ENCODE measurements around the gene LEMD1.
"Not testable (repeated sequence)": the region's sequence is repeated elsewhere in the genome, so short reads cannot be mapped to it uniquely, and the experiment has no call there.

The LEMD1 gene

DNA sequence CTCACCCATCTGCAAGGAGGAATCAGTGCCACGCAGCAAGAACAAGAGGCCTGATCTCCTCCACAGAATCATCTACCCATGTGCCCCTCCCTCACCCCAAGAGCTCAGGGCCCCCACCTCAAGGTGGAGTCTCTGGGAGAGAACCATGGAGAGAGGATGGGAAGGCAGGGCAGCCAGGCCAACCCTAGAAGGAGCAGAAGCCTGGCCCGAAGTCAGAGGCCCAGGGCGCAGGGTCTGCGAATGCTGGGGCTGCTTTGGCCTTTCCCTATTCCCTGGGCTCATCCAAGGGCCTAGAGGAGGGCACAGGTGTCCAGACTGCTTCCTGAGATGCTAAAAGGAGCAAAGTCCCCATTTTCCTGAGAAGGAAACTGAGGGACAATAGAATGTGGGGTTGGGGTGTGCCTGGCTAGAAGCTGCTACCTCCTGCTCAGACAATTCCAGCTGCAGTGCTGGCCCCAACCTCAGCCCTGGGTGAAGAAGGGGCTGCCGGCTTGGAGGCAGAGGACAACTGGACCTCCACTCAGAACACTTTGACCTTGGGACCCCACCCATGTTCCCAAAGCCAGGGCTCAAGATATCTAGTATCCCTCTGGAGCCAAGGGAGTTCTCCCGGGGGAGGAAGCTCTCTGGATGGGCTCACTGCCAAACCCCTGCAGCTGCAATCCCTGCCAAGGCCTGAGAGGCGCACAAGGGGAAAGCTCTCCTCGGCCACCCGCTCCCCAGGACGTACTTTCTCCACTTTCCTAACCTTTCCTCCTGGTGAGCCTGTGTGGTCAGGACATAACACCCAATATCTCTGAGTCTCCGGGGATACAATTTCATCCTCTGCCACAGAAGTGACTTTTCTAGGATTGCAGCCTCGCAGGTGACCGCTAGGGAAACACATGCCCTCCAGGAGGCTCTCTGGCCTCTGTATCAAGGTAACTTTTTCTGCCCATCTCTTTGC, 16.6 kb upstream of the LEMD1 start:
- H3K4me1 ChIP-seq (ENCODE audit: control insufficient read depth, insufficient read depth, low read length, unreplicated experiment): peaks cover 3% of the 10 kb centered on the region

DNA sequence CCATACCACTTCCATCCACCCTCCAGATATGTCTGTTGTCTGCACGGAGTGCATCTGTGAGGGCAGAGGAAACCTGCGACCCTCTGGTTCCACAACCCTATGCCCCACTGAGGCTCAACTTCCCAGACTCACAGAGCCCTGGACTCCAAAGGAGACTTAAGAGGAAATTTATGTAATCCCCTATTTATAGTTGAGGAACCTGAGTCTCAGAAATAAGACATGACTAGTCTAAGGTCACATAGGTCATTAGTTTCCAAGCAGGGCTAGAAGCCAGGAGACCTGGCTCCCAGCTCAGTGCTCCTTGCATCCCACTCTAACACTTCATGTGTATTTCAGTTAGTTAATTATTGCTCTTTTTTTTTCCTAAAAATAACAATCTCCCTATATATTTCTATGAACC, 15.7 kb upstream of the LEMD1 start:
- H3K4me1 ChIP-seq (ENCODE audit: control insufficient read depth, insufficient read depth, low read length, unreplicated experiment): peaks cover 3% of the 10 kb centered on the region

More for the DNA sequence above, 16.6 kb upstream of the LEMD1 start:
- H3K36me3 ChIP-seq (ENCODE audit: insufficient read depth, low read length): no peaks in the 10 kb centered on the region
- H3K27ac ChIP-seq (ENCODE audit: low read depth, low read length): no peak overlapping the region
- H3K4me3 ChIP-seq (ENCODE audit: low read depth, low read length): no peak overlapping the region
- H3K27me3 ChIP-seq (ENCODE audit: insufficient read depth, low read length): peaks cover 55% of the 10 kb centered on the region
- no peak overlapping the region for H2AFZ ChIP-seq (ENCODE audit: low read length, unreplicated experiment)
- no peaks in the 10 kb centered on the region for H3K79me2 ChIP-seq (ENCODE audit: control insufficient read depth, insufficient read depth, low read length, unreplicated experiment)

DNA sequence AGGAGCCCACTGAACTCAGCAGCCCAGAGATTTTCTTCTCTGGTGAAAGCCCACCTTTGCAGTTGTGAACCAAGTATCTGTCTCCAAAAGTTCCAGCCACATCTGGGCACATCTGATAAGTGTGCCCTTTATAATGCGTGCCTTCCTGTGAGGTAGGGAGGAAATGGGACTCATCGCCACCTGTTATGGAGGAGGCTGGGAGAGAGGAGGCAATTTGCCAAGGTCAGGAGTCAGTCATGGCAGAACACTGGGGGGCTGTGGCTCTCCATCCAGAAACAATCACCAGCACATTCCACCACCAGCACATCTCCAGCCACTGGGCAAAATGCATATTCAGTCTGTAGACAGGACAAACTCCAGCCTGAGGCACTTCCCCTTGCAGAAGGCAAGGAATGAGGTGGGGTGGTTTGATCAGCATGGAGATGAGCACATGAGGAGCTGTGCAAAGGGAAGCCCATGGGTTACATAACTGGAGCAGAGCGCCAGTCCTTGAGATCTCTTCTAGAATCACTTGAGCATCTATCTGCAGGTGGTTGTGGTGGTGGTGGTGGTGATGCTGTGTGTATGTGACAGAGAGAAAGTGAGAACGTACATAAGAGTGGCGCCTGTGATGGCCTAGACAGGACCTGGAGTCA, 15.0 kb upstream of the LEMD1 start:
- no peak overlapping the region for H2AFZ ChIP-seq (ENCODE audit: low read length, unreplicated experiment)
- H3K27ac ChIP-seq (ENCODE audit: low read depth, low read length): no peak overlapping the region
- no peaks in the 10 kb centered on the region for H3K79me2 ChIP-seq (ENCODE audit: control insufficient read depth, insufficient read depth, low read length, unreplicated experiment)
- H3K4me1 ChIP-seq (ENCODE audit: control insufficient read depth, insufficient read depth, low read length, unreplicated experiment): peaks cover 3% of the 10 kb centered on the region
- no peaks in the 10 kb centered on the region for H3K36me3 ChIP-seq (ENCODE audit: insufficient read depth, low read length)
- no peak overlapping the region for H3K4me3 ChIP-seq (ENCODE audit: low read depth, low read length)
- H3K27me3 ChIP-seq (ENCODE audit: insufficient read depth, low read length): peaks cover 62% of the 10 kb centered on the region

More for the DNA sequence above, 15.7 kb upstream of the LEMD1 start:
- Histone ChIP-seq H3K36me3 (ENCODE audit: insufficient read depth, low read length) (no peaks in the 10 kb centered on the region), H3K27me3 (ENCODE audit: insufficient read depth, low read length) (peaks cover 55% of the 10 kb centered on the region), H3K79me2 (ENCODE audit: control insufficient read depth, insufficient read depth, low read length, unreplicated experiment) (no peaks in the 10 kb centered on the region), H3K27ac (ENCODE audit: low read depth, low read length) (no peak overlapping the region), H3K4me3 (ENCODE audit: low read depth, low read length) (no peak overlapping the region), H2AFZ (ENCODE audit: low read length, unreplicated experiment) (no peak overlapping the region)

DNA sequence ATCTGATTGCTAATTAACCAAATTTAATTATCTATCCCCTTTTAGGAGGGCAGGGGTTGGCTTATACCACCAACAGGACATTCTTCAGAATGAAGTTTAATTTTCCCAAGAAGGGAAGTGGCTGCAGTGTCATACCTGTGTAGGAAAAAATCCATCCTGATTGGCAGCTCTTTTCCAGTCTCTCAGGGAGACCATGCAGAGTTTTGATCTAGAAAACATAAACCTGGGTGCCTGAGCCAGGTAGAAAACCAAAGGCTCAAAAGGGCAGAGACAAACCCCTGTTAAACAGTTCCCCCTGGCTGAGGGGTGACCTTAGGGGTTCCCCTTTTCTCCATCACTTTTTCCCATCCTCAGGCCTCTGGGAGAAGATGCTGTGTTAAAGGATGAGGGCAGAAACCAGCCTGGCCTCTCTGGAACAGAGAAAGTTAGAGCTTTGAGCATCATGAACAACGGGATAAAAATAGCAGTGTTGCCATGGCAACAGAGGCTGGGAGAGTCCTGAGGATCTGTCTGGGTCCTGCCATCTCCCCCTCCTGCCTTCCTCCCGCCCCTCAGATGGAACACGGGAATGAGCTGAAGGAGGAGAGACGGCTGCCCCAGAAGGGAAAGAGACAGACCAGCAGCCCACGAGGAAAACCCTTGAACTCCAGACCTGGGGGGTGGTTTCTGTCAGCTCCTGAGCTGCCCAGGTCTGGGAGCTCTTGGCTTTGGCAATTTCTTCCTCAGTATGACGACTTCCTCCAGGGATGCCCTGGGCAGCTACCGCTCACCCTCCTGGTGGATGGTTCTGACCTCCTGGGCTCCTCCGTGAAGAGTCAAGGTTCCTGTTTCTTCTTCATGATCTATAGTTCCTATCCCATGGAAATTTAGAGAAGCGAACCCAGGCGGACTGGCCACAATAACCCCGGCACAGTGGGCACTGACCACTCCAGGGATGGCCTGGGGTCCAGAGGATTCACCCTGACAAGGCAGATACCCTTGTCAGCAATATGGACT, 14.0 kb upstream of the LEMD1 start:
- H3K27me3 ChIP-seq (ENCODE audit: insufficient read depth, low read length): peaks cover 64% of the 10 kb centered on the region

DNA sequence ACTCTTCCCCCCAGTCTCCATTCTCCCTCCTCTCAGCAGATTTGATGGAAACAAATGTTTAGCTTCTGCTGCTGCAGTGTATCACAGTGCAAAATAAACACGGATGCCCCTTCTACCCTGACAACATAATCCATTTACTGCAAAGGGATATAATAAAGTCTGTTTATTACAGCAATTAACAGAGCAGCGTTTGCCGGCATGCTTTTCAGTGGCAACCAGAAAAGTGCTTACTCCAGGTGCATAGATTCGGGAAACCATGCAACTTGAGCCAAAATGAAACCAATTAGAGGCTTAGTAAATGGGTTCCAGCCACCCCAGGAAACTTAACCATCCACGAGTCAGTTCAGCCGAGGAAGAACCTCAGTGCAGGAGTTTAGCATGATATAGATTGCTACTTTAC, 12.9 kb upstream of the LEMD1 start:
- Histone ChIP-seq H3K36me3 (ENCODE audit: insufficient read depth, low read length) (no peaks in the 10 kb centered on the region), H3K27me3 (ENCODE audit: insufficient read depth, low read length) (peaks cover 61% of the 10 kb centered on the region), H3K27ac (ENCODE audit: low read depth, low read length) (no peak overlapping the region), H2AFZ (ENCODE audit: low read length, unreplicated experiment) (no peak overlapping the region), H3K4me1 (ENCODE audit: control insufficient read depth, insufficient read depth, low read length, unreplicated experiment) (peaks cover 3% of the 10 kb centered on the region), H3K4me3 (ENCODE audit: low read depth, low read length) (no peak overlapping the region), H3K79me2 (ENCODE audit: control insufficient read depth, insufficient read depth, low read length, unreplicated experiment) (no peaks in the 10 kb centered on the region)

More for the DNA sequence above, 14.0 kb upstream of the LEMD1 start:
- Histone ChIP-seq H3K4me1 (ENCODE audit: control insufficient read depth, insufficient read depth, low read length, unreplicated experiment) (peaks cover 3% of the 10 kb centered on the region), H3K4me3 (ENCODE audit: low read depth, low read length) (no peak overlapping the region), H3K36me3 (ENCODE audit: insufficient read depth, low read length) (no peaks in the 10 kb centered on the region), H3K27ac (ENCODE audit: low read depth, low read length) (no peak overlapping the region), H3K79me2 (ENCODE audit: control insufficient read depth, insufficient read depth, low read length, unreplicated experiment) (no peaks in the 10 kb centered on the region), H2AFZ (ENCODE audit: low read length, unreplicated experiment) (no peak overlapping the region)

DNA sequence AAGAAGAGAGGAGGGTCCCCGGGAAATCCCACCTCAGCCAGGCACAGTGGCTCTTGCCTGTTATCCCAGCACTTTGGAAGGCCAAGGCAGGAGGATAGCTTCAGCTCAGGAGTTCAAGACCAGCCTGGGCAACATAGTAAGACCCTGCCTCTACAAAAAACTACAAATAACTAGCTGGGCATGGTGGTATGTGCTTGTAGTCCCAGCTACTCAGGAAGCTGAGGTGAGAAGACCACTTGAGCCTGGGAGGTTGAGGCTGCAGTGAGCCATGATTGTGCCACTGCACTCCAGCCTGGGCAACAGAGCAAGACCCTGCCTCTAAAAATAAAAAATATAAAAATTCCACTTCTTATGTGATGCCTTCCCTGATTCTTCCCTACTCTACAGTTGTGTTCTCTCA, 10.8 kb upstream of the LEMD1 start:
- H2AFZ ChIP-seq (ENCODE audit: low read length, unreplicated experiment); H3K4me3 ChIP-seq (ENCODE audit: low read depth, low read length); H3K4me1 ChIP-seq (ENCODE audit: control insufficient read depth, insufficient read depth, low read length, unreplicated experiment); H3K79me2 ChIP-seq (ENCODE audit: control insufficient read depth, insufficient read depth, low read length, unreplicated experiment); H3K36me3 ChIP-seq (ENCODE audit: insufficient read depth, low read length); H3K27ac ChIP-seq (ENCODE audit: low read depth, low read length): not testable (repeated sequence)
- peaks cover 64% of the 10 kb centered on the region for H3K27me3 ChIP-seq (ENCODE audit: insufficient read depth, low read length)

DNA sequence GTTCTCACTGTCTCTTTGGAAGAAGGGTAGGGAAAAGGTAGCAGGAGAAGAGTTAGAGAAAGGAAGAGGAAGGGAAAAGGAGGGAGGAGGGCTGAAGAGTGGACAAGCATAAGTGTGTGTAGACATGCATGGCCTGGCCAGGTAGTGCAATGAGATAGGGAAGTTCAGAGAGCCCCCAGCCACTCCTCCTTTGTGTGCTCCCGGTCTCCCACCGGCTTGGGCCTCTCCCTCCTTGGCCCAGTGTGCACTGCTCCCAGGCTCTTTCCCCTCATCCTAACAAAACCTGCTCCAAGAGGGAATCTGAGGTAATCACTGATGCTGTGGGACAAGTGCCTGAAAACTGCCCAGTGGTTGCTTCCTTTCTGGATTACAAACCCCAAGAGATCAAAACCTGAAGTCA, 10.3 kb upstream of the LEMD1 start:
- no peaks in the 10 kb centered on the region for H3K36me3 ChIP-seq (ENCODE audit: insufficient read depth, low read length)
- no peak overlapping the region for H3K4me3 ChIP-seq (ENCODE audit: low read depth, low read length)
- no peaks in the 10 kb centered on the region for H3K79me2 ChIP-seq (ENCODE audit: control insufficient read depth, insufficient read depth, low read length, unreplicated experiment)
- H3K27me3 ChIP-seq (ENCODE audit: insufficient read depth, low read length): peaks cover 62% of the 10 kb centered on the region
- H2AFZ ChIP-seq (ENCODE audit: low read length, unreplicated experiment): no peak overlapping the region
- H3K27ac ChIP-seq (ENCODE audit: low read depth, low read length): no peak overlapping the region
- H3K4me1 ChIP-seq (ENCODE audit: control insufficient read depth, insufficient read depth, low read length, unreplicated experiment): no peaks in the 10 kb centered on the region

DNA sequence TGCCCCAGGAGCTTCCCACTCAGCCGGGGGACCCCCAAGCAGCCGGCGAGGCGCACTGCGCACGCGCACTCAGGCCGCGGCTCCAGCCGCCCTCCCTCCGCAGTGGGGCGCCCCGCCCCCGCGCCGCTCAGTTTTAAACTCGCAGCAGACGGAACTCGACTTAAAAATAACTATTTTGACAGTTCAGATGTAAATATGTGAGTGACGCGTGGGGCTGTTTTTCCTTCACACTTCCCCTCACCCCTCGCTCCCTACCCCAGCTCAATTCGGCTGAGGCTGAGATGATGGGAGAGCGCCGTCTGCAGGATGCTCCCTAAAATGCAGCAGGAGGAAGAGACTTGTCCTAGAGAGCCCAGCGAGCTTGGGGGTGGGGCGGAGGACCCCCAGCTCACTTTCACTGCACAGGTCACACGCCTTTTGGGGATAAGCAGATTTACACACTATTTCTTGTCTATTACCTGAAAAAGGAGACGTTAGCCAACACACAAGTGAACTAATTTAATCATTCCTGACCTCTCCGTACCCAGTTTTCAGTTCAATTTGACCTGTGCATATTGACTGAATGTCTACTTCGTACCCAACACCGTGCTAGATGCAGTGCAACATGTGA, 8.9 kb upstream of the LEMD1 start:
- H3K36me3 ChIP-seq (ENCODE audit: insufficient read depth, low read length): no peaks in the 10 kb centered on the region
- H3K27ac ChIP-seq (ENCODE audit: low read depth, low read length): no peak overlapping the region
- peak overlapping the region; percentile 79 for H3K4me3 ChIP-seq (ENCODE audit: low read depth, low read length)
- H2AFZ ChIP-seq (ENCODE audit: low read length, unreplicated experiment): peak overlapping the region; percentile 90
- H3K79me2 ChIP-seq (ENCODE audit: control insufficient read depth, insufficient read depth, low read length, unreplicated experiment): no peaks in the 10 kb centered on the region
- peaks cover 62% of the 10 kb centered on the region for H3K27me3 ChIP-seq (ENCODE audit: insufficient read depth, low read length)
- no peaks in the 10 kb centered on the region for H3K4me1 ChIP-seq (ENCODE audit: control insufficient read depth, insufficient read depth, low read length, unreplicated experiment)

DNA sequence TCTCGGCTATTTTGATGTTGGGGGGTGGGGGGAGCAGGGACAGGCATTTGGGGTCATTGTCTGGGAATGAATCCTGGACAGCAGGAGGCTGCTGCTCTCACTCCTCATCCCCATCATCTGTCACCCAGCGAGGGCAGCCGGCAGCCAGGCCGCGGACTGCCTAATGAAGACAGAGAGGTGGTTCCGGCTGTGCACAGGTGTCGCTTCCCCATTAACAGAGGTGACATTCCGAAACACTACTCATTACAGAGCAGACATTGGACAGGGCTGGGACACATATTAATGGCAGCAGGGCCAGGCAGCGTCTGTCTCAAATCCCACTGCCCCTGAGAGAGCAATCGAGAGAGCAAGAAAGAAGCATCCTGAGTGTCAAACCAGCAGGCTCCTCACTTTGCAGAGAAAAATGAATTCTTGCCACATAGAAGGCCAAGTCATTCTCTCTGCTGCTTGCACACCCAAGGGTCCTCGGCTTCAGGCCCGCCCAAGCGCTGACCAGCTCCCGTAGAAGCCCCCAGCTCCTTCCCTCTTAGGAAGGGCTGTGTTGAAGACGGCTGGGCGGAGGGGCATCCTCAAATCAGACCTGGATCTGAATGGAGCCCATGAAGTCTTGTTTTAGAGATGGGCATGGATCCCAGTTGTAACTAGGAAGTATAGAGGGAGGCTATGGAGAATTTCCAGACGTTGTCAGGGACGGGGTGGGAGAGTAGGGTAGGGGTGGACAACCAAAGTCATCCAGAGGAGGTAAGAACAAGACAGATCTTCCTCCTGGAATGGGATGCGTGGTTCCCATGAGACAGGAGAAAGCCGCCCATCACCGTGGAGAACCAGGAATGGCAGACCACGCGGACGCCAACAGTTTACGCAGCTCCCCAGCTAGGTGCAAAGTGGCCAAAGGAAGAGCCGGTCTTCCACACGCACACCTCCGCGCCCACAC, 8.2 kb upstream of the LEMD1 start:
- Histone ChIP-seq H3K4me3 (ENCODE audit: low read depth, low read length) (peak overlapping the region; percentile 79), H3K27me3 (ENCODE audit: insufficient read depth, low read length) (peaks cover 62% of the 10 kb centered on the region), H3K36me3 (ENCODE audit: insufficient read depth, low read length) (no peaks in the 10 kb centered on the region), H3K27ac (ENCODE audit: low read depth, low read length) (no peak overlapping the region), H3K4me1 (ENCODE audit: control insufficient read depth, insufficient read depth, low read length, unreplicated experiment) (no peaks in the 10 kb centered on the region), H3K79me2 (ENCODE audit: control insufficient read depth, insufficient read depth, low read length, unreplicated experiment) (no peaks in the 10 kb centered on the region), H2AFZ (ENCODE audit: low read length, unreplicated experiment) (peak overlapping the region; percentile 90)
